ENCODE data around the gene MGAT4D. TPM values are rescaled to one million over a fixed set of nuclear protein-coding genes. Genes with fewer than 3 reads are reported as not detected.

The MGAT4D gene
- total RNA-seq, 2 experiments from 2014 or later: not detected

DNA sequence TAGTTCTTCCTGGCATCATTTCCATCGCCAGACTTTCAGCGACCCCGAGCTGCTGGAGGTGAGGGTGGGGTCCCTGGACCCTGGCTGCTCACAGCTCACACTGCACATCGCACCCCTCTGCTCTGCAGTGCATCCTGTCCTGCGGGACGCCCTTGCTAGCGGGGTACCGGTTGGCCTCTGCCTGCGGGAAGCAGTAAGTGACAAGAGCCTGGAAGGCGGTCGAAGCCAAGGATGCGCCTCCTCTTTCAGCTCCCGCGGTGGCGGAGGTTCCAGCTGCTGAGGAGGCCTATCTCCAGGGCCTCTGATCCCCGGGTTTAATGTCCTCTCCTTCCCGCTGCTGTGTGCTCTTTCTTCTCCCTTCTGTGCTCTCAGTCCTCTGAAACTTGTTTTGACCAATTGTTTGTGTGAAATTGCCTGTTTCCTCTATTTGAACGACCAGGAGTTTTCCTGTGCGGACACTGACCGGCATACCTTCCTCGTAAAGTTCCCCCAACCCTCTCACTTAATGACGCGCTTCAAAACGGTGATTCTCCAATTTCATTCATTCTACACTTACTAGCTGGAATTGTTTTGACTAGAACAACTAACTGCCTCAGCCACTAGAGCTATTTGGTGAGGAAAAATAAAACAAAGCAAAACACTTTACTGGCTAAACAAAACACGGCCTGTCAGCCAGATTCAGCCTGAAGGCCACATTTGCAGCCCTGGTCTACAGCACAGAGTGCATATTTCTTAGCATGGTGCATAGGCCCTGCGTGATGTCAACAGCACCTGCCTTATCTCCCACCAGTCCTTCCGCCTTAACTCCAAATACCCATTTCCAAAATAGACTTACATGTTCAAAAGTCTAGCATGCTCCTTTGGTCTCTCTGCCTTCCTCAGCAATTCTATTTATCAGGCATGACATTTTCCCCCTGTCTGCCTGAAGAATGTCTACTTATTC is 28.0 kb downstream of the MGAT4D start:
- CTCF ChIA-PET: no interaction called here

DNA sequence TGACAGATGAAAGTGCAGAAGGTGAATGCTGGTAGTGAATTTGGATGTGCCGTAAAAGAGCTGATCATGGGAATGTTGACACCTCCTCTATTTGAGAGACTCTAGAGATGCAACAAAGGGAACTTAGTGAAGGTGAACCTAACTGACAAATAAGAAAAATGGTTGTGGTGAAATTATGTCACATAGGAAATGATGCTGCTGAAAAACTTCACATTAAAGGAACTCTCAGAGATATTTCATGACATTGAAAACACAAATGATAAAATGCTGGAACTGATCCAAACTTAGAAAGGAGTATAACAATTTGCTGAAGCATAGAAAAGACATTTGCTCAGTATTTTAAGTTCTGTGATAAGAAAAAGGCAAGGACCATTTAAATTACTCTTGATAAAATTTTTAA is 31.9 kb downstream of the MGAT4D start:
- H3K36me3 ChIP-seq (ENCODE audit: insufficient read depth, low read length): no peaks in the 10 kb centered on the region
- peaks cover 0 to 4% of the 10 kb centered on the region in 2 experiments for H3K9me3 ChIP-seq (ENCODE audit: control insufficient read depth in 1 of 2, insufficient read depth in 1 of 2, low read length in 2 of 2)
- Mint-ChIP-seq H3K4me3 (no peak overlapping the region), H3K4me1 (ENCODE audit: low read depth) (no peaks in the 10 kb centered on the region), H3K27ac (no peak overlapping the region), H3K9me3 (no peaks in the 10 kb centered on the region), H3K36me3 (ENCODE audit: low read depth) (no peaks in the 10 kb centered on the region), H3K27me3 (peaks cover 34% of the 10 kb centered on the region)
- no peak for DNase-seq
- ChIA-PET POLR2A (no interaction called here), CTCF (no interaction called here)
- intact Hi-C loops (cut with DNase I, micrococcal nuclease): no loop called here
- H3K4me3 ChIP-seq (ENCODE audit: low read length): no peak overlapping the region
- peaks cover 0 to 2% of the 10 kb centered on the region in 2 experiments for H3K27me3 ChIP-seq (ENCODE audit: control insufficient read depth in 1 of 2, insufficient read depth in 2 of 2, low read length in 2 of 2)
- no peaks in the 10 kb centered on the region for H3K4me1 ChIP-seq (ENCODE audit: insufficient read depth, low read length)
- TF ChIP-seq, protein P1, sequence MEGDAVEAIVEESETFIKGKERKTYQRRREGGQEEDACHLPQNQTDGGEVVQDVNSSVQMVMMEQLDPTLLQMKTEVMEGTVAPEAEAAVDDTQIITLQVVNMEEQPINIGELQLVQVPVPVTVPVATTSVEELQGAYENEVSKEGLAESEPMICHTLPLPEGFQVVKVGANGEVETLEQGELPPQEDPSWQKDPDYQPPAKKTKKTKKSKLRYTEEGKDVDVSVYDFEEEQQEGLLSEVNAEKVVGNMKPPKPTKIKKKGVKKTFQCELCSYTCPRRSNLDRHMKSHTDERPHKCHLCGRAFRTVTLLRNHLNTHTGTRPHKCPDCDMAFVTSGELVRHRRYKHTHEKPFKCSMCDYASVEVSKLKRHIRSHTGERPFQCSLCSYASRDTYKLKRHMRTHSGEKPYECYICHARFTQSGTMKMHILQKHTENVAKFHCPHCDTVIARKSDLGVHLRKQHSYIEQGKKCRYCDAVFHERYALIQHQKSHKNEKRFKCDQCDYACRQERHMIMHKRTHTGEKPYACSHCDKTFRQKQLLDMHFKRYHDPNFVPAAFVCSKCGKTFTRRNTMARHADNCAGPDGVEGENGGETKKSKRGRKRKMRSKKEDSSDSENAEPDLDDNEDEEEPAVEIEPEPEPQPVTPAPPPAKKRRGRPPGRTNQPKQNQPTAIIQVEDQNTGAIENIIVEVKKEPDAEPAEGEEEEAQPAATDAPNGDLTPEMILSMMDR (IDR thresholded peaks at IDR 0.05): no peak
- H3K27ac ChIP-seq (ENCODE audit: low read depth in 1 of 2, low read length in 2 of 2): no peak overlapping the region
- no peak for ATAC-seq (ENCODE audit: poor library complexity)

More for the DNA sequence above, 28.0 kb downstream of the MGAT4D start:
- Mint-ChIP-seq H3K9me3 (no peaks in the 10 kb centered on the region), H3K36me3 (ENCODE audit: low read depth) (no peaks in the 10 kb centered on the region), H3K27me3 (peaks cover 36% of the 10 kb centered on the region), H3K4me3 (no peak overlapping the region), H3K4me1 (ENCODE audit: low read depth) (no peaks in the 10 kb centered on the region), H3K27ac (no peak overlapping the region)
- H3K4me3 ChIP-seq (ENCODE audit: low read length): no peak overlapping the region
- POLR2A ChIA-PET: no interaction called here
- H3K27me3 ChIP-seq (ENCODE audit: control insufficient read depth in 1 of 2, insufficient read depth in 2 of 2, low read length in 2 of 2): peaks cover 2 to 5% of the 10 kb centered on the region in 2 experiments
- H3K9me3 ChIP-seq (ENCODE audit: control insufficient read depth in 1 of 2, insufficient read depth in 1 of 2, low read length in 2 of 2): peaks cover 0 to 4% of the 10 kb centered on the region in 2 experiments
- no peaks in the 10 kb centered on the region for H3K4me1 ChIP-seq (ENCODE audit: insufficient read depth, low read length)
- no peak overlapping the region for H3K27ac ChIP-seq (ENCODE audit: low read depth in 1 of 2, low read length in 2 of 2)
- DNase-seq (peak in 1 of 14 experiments; percentile 6), ATAC-seq (ENCODE audit: poor library complexity) (no peak)
- intact Hi-C loops (cut with DNase I, micrococcal nuclease): no loop called here
- TF ChIP-seq, protein P1 (IDR thresholded peaks at IDR 0.05): no peak
- H3K36me3 ChIP-seq (ENCODE audit: insufficient read depth, low read length): no peaks in the 10 kb centered on the region

DNA sequence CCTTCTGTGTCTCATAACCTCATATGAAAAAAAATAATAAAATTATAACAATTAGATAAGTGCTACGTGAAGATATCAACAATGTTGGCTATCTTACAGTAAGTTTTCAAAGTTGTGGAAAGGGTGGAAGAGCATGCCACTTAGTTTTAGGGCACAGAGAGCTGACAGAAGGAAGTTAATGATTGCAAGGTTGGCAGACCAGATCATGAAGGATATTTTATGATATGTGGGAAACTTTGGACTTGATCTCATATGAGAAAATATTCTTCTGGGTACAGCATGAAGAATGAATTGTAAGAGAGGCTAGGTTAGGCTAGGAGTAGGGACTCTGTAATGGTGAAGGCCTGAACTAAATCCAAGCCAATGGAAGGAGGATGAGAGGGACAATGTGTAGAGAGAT is 34.5 kb downstream of the MGAT4D start:
- no peaks in the 10 kb centered on the region for H3K36me3 ChIP-seq (ENCODE audit: insufficient read depth, low read length)
- no peaks in the 10 kb centered on the region for H3K9me3 Mint-ChIP-seq
- no peak overlapping the region for H3K27ac ChIP-seq (ENCODE audit: low read depth in 1 of 2, low read length in 2 of 2)
- ATAC-seq (ENCODE audit: poor library complexity) (no peak), DNase-seq (no peak)
- H3K36me3 Mint-ChIP-seq (ENCODE audit: low read depth): no peaks in the 10 kb centered on the region
- H3K4me3 ChIP-seq (ENCODE audit: low read length): no peak overlapping the region
- no peaks in the 10 kb centered on the region for H3K4me1 ChIP-seq (ENCODE audit: insufficient read depth, low read length)
- POLR2A ChIA-PET: no interaction called here
- no peak overlapping the region for H3K4me3 Mint-ChIP-seq
- H3K9me3 ChIP-seq (ENCODE audit: control insufficient read depth in 1 of 2, insufficient read depth in 1 of 2, low read length in 2 of 2): no peaks in the 10 kb centered on the region
- no peaks in the 10 kb centered on the region for H3K4me1 Mint-ChIP-seq (ENCODE audit: low read depth)
- H3K27me3 Mint-ChIP-seq: peaks cover 22% of the 10 kb centered on the region
- intact Hi-C loops (cut with DNase I, micrococcal nuclease): no loop called here
- H3K27ac Mint-ChIP-seq: no peak overlapping the region
- TF ChIP-seq, protein P1 (IDR thresholded peaks at IDR 0.05): no peak
- CTCF ChIA-PET: no interaction called here
- H3K27me3 ChIP-seq (ENCODE audit: control insufficient read depth in 1 of 2, insufficient read depth in 2 of 2, low read length in 2 of 2): no peaks in the 10 kb centered on the region

All from CD4-positive, alpha-beta T cell (primary cell).